Loucy (cell line): ENCODE data around the gene DHRSX.
"Not testable (repeated sequence)": the region's sequence is repeated elsewhere in the genome, so short reads cannot be mapped to it uniquely, and the experiment has no call there.

Experiments used
- H2AFZ ChIP-seq: fragments of 200-600 bp; sonication (generic); 2 replicates; pipeline ENCODE4 v1.6.0; 2016; ENCODE audit warnings: antibody characterized with exemption, mild to moderate bottlenecking, low read length, moderate library complexity
- H3F3A ChIP-seq: fragments of 200-600 bp; 2 replicates; pipeline ENCODE4 v1.6.0; 2016; ENCODE audit warnings: antibody characterized with exemption, low read depth, mild to moderate bottlenecking
- H3K27me3 ChIP-seq: fragments of 200-600 bp; sonication (generic); 2 replicates; pipeline ENCODE4 v1.6.1; 2014; ENCODE audit warnings: low read length, mild to moderate bottlenecking; ENCODE audit not compliant: insufficient read depth, poor library complexity, severe bottlenecking
- H3K36me3 ChIP-seq: fragments of 200-600 bp; sonication (generic); 2 replicates; pipeline ENCODE4 v1.6.1; 2016; ENCODE audit warnings: low read length; ENCODE audit not compliant: insufficient read depth
- H3K4me1 ChIP-seq: fragments of 200-600 bp; sonication (generic); 2 replicates; pipeline ENCODE4 v1.5.1; 2014; ENCODE audit warnings: low read length, mild to moderate bottlenecking; ENCODE audit not compliant: insufficient read depth, poor library complexity, severe bottlenecking
- H3K4me2 ChIP-seq: fragments of 200-600 bp; sonication (generic); 2 replicates; pipeline ENCODE4 v1.6.0; 2014; ENCODE audit warnings: antibody characterized with exemption, low read length, low read depth, mild to moderate bottlenecking; ENCODE audit not compliant: poor library complexity, severe bottlenecking
- H3K4me3 ChIP-seq: fragments of 200-600 bp; sonication (generic); 2 replicates; pipeline ENCODE4 v1.5.1; 2014; ENCODE audit warnings: low read length, mild to moderate bottlenecking, mixed read lengths; ENCODE audit not compliant: poor library complexity, severe bottlenecking
- H3K79me2 ChIP-seq: fragments of 200-600 bp; sonication (generic); 2 replicates; pipeline ENCODE4 v1.6.1; 2014; ENCODE audit warnings: low read length; ENCODE audit not compliant: insufficient read depth
- H3K9ac ChIP-seq: fragments of 200-600 bp; sonication (generic); 2 replicates; pipeline ENCODE4 v1.6.0; 2014; ENCODE audit warnings: mild to moderate bottlenecking, low read depth, low read length, moderate library complexity; ENCODE audit not compliant: poor library complexity, severe bottlenecking
- H3K9me2 ChIP-seq: fragments of 200-600 bp; sonication (generic); replicated peaks from 2 replicates; pipeline ENCODE4 v1.6.1; 2016; ENCODE audit warnings: low read depth, low read length, mixed read lengths
- H3K9me3 ChIP-seq: fragments of 200-600 bp; sonication (generic); 2 replicates; pipeline ENCODE4 v1.6.1; 2014; ENCODE audit warnings: mild to moderate bottlenecking, antibody characterized with exemption, low read length, low read depth; ENCODE audit not compliant: insufficient read depth
- H4K20me1 ChIP-seq: fragments of 200-600 bp; sonication (generic); 2 replicates; pipeline ENCODE4 v1.6.0; 2014; ENCODE audit warnings: antibody characterized with exemption, low read length, mild to moderate bottlenecking; ENCODE audit not compliant: insufficient read depth, poor library complexity, severe bottlenecking
- EZH2phosphoT487 ChIP-seq: fragments of 200-600 bp; IDR thresholded peaks from 2 replicates; pipeline ENCODE4 v1.6.1; 2018; ENCODE audit warnings: antibody characterized with exemption, mild to moderate bottlenecking, moderate library complexity, borderline replicate concordance
- TF ChIP-seq, protein P1 (sequence below): fragments of 200-600 bp; sonication (generic); conservative IDR thresholded peaks from 2 replicates; pipeline ENCODE4 v1.5.1; 2014; ENCODE audit warnings: mild to moderate bottlenecking, antibody characterized with exemption, low read length

The DHRSX gene

DNA sequence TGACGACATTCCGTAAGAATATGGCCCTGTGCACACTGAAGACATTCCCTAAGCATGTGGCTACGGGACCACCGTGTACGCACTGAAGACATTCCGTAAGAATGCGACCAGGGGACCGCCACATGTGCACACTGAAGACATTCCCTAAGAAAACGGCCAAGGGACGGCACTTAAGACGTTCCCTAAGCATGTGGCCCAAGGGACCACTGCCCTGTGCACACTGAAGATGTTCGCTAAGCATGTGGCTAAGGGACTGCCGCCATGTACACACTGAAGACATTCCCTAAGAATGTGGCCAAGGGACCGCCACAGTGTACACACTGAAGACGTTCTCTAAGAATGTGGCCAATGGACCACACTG, 21.4 kb downstream of the DHRSX start:
- Histone ChIP-seq H3F3A (no peaks in the 10 kb centered on the region), H3K79me2 (no peaks in the 10 kb centered on the region), H3K4me3 (no peak overlapping the region), H3K9me3 (no peaks in the 10 kb centered on the region), H4K20me1 (no peaks in the 10 kb centered on the region), H3K36me3 (no peaks in the 10 kb centered on the region), H2AFZ (no peak overlapping the region), H3K4me1 (no peaks in the 10 kb centered on the region), H3K9me2 (no peaks in the 10 kb centered on the region), H3K9ac (no peak overlapping the region), H3K27me3 (no peaks in the 10 kb centered on the region), H3K4me2 (no peak overlapping the region)
- TF ChIP-seq, protein P1, sequence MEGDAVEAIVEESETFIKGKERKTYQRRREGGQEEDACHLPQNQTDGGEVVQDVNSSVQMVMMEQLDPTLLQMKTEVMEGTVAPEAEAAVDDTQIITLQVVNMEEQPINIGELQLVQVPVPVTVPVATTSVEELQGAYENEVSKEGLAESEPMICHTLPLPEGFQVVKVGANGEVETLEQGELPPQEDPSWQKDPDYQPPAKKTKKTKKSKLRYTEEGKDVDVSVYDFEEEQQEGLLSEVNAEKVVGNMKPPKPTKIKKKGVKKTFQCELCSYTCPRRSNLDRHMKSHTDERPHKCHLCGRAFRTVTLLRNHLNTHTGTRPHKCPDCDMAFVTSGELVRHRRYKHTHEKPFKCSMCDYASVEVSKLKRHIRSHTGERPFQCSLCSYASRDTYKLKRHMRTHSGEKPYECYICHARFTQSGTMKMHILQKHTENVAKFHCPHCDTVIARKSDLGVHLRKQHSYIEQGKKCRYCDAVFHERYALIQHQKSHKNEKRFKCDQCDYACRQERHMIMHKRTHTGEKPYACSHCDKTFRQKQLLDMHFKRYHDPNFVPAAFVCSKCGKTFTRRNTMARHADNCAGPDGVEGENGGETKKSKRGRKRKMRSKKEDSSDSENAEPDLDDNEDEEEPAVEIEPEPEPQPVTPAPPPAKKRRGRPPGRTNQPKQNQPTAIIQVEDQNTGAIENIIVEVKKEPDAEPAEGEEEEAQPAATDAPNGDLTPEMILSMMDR, result no peak
- TF ChIP-seq EZH2phosphoT487, result no peak

DNA sequence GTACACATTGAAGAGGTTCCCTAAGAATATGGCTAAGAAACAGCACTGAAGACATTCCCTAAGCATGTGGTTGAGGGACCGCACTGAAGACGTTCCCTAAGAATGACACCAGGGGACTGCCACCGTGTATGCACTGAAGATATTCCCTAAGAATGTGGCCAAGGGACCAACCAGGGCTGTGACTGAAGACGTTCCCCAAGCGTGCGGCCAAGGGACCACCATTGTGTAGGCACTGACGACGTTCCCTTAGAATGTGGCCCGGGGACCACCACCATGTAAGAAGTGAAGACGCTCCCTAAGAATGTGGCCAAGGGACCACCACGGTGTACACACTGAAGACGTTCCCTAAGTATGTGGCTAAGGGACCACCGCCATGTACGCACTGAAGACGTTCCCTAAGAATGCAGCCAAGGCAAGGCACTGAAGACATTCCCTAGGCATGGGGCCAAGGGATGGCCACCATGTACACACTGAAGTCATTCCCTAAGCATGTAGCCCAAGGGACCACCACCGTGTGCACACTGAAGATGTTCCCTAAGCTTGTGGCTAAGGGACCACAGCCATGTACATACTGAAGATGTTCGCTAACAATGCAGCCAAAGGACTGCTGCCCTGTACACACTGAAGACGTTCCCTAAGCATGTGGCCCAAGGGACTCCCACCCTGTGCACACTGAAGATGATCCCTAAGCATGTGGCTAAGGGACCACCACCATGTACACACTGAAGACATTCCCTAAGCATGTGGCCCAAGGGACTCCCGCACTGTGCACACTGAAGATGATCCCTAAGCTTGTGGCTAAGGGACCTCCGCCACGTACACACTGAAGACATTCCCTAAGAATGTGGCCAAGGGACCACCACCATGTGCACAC, 22.0 kb downstream of the DHRSX start:
- Histone ChIP-seq H3K9ac (no peak overlapping the region), H3K4me2 (no peak overlapping the region), H3K79me2 (no peaks in the 10 kb centered on the region), H4K20me1 (no peaks in the 10 kb centered on the region), H3K9me2 (no peaks in the 10 kb centered on the region), H2AFZ (no peak overlapping the region), H3K4me1 (no peaks in the 10 kb centered on the region), H3K27me3 (no peaks in the 10 kb centered on the region), H3K36me3 (no peaks in the 10 kb centered on the region), H3K4me3 (no peak overlapping the region), H3F3A (no peaks in the 10 kb centered on the region), H3K9me3 (no peaks in the 10 kb centered on the region)
- TF ChIP-seq EZH2phosphoT487, result no peak
- TF ChIP-seq, protein P1, result no peak

DNA sequence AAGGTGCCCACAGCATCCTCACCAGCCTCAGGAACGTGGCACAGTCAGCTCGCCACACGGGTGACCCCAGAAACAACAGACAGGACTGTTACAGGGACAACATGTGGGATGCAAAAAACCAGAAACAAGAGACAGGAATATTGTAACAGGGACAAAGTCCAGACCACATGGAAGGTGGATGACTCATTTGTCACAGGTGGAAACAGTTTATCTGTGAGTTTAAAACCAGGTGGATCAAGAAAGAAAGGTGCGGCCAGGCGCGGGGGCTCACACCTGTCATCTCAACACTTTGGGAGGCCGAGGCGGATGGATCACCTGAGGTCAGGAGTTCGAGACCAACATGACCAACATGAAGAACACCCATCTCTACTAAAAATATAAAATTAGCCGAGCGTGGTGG, 23.5 kb downstream of the DHRSX start:
- H3K4me2 ChIP-seq, H3K4me1 ChIP-seq, H3K79me2 ChIP-seq, H4K20me1 ChIP-seq, H3F3A ChIP-seq, H3K27me3 ChIP-seq, H3K4me3 ChIP-seq, H2AFZ ChIP-seq, H3K9me3 ChIP-seq, H3K36me3 ChIP-seq, H3K9me2 ChIP-seq, H3K9ac ChIP-seq: not testable (repeated sequence)
